GM15510 (cell line): ENCODE measurements around the gene IRS1.

Source experiments
- POLR2A ChIP-seq: IDR thresholded peaks from 3 replicates; pipeline ENCODE4 v1.6.1; 2011; ENCODE audit warnings: borderline replicate concordance; ENCODE audit not compliant: insufficient read length; ENCODE audit errors: extremely low read depth

The IRS1 gene

DNA sequence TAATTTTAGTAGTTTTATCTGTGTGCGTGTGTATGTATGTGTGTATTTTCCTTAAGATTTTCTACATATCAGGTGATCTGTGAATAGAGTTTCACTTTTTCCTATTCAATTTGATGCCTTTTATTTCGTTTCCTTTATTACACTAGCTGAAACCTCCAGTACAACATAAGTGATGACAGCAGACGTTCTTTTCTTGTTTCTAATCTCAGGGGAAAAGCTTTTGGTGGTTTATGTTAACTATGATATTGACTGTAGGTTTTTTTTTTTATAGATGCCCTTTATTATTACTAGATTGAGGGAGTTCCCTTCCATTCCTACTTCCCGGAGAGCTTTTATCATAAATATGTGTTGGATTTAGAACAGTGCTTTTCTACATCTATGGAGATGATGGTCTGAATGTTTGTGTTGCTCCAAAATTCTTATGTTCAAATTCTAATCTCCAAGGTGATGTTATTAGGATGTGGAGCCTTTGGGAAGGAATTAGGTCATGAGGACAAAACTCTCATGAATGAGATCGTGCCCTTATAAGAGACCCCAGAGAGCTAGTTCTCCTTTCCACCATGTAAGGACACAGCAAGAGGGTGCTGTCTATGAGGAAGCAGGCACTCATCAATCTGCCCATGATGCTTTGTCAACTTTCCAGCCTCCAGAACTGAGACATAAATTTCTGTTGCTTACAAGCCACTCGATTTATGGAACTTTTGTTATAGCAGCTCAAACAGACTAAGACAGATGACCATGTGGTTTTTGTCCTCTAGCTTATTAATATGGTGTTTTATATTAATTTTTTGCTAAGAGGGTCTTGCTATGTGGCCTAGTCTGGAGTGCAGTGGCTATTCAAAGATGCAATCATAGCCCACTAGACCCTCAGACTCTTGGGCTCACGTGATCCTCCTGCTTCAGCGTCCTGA lies 30.4 kb upstream of the IRS1 start:
- TF ChIP-seq POLR2A: no peak

GRCh38 chr2:226828191-226828590 lies 28.6 kb upstream of the IRS1 start:
- TF ChIP-seq POLR2A: no peak

- TF ChIP-seq POLR2A: no peak
Measured at GRCh38 chr2:226825056-226825455, 25.4 kb upstream of the IRS1 start.

DNA sequence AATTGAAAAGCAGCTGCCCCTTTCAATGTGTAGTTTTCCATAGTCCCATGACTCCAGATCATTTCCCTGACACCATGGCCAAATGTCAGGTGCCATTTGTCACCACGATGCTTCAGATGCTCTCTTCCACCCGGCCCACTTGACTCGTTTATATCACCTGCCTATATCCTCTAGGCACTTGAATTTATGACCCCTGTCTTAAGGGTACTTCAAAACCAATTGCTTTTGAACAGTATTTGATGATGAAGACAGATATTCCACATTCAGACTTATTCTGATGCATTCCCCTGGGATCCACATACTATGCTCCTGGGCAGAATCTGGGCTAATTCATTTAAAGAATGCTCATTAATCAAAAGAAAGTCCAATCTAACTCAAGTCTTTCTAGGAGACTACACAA lies 19.3 kb upstream of the IRS1 start:
- no peak for TF ChIP-seq POLR2A

DNA sequence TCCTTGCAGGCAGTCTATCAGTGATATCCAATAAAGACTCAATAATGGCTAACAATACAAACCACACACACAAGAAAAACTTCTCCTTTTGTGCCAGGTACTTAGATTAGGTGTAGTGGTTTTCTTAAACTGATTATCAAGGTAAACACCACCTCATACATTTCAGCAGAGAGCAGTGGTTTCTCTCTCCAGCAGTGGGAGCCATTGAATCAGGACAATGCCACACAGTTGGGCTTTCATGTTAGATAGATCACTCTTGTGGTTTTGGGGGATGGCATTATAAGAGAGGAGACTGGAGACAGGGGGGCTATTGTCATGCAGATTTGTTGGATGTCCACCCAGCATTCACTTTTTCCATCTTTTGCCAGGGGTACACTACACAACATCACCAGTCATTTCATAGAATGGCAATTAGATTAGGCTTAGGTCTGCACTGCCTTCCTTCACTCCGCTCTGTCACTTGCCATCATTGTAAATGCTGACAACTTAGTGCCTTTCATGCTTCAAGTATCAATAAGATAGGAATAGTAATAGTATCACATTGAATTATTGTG lies 13.6 kb upstream of the IRS1 start:
- no peak for TF ChIP-seq POLR2A

DNA sequence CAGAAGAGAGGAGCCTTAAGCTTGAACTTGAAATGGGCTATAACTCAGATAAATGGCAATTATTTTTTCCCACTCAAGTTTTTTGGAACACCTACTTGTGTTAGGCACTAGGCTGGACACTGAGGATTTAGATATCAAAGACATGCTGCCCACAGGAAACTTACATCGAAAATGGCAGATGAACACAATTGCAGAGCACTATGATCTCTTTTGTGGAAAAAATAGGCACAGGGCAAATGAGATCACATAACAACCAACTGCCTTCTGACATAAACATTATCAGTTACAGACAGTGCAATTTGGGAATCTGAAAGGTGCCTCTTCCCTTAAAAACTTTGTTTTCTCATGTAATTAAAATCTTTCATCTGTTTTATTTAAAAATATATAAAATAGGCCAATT lies 3.8 kb upstream of the IRS1 start:
- no peak for TF ChIP-seq POLR2A

DNA sequence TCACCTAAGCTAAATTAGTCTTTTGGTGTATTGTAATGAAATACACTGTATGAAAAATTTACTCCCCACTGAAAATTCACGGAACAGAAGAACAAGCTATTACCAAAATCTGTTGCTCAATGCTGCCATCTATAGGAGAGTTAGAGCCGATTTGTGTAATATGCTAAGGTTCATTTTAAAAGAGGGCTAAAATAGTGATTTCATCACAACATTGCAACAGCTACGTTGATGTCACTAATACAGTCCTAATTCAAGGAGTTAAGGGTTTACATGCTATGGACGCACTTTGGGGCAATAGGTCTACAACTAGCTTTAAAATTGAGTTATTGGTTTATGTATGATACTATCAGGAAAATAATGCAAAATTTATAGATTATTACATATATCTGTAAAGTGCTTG lies 3.0 kb upstream of the IRS1 start:
- TF ChIP-seq POLR2A: no peak

- peak; percentile 52 for TF ChIP-seq POLR2A
Measured at GRCh38 chr2:226800941-226801784, 1.5 kb upstream of the IRS1 start.

DNA sequence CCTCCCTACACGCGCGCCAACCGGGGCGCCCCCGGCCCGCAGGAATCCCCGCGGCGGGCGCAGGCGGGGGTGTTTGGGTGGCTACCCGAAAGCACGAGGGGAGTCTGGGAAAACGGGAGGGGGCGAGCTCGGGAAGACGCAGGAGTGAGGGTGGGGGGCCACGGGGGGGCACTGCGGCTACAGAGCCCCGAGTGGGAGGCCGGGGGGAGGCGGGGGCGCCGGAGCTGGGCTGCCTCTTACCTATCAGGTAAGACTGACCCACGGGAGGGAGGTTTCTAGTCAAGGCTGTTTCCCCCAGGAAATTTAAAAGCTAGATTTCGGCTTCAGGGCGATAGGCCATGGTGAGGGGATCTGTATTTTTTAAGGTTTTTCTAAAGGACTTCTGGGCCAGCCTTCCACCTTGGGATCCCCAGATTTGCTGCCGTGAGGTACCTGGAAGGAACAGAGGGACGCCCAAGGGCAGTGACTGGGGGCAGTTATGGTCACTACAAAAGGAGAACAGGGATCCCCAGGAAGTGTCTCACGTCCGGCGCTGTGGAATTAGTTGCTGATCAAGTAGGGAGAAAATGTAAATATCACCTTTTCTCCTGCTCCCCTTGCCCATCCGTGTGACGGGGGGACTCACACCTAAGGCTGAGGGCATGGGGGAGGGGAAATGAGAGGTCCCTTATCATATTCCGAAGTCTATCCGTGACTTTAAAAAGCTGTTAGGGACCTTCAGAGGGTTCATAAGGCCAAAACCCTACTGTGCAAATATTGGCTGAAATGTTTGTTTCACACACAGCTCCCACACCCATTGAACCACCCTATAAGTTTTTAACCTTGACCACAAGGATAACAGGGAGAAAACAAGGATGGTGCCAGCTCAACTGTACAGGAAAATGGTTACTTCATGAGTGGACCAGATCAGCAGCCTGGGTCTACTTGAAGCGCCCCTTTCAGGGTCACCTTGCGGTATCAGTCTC lies 638 bp upstream of the IRS1 start:
- TF ChIP-seq POLR2A: no peak

GRCh38 chr2:226798422-226799210 lies 1.0 kb downstream of the IRS1 start:
- TF ChIP-seq POLR2A: no peak

DNA sequence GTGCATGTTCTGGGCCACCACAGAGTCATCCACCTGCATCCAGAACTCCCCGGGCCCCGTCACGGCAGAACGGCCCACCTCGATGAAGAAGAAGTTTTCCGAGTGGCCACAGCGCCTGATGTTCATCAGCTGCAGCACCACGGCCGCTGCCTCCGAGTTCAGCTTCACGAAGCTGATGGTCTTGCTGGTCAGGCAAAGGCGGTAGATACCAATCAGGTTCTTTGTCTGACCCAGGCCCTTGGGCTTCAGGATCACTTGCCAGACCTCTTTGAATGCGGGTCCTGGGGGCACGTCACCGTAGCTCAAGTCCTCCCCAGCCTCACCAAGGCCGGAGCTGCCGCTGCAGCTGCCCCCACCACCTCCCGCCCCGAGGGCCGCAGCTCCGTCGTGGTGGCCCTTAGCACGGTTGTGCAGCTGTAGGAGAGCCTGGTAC lies 1.6 kb downstream of the IRS1 start:
- TF ChIP-seq POLR2A: no peak

DNA sequence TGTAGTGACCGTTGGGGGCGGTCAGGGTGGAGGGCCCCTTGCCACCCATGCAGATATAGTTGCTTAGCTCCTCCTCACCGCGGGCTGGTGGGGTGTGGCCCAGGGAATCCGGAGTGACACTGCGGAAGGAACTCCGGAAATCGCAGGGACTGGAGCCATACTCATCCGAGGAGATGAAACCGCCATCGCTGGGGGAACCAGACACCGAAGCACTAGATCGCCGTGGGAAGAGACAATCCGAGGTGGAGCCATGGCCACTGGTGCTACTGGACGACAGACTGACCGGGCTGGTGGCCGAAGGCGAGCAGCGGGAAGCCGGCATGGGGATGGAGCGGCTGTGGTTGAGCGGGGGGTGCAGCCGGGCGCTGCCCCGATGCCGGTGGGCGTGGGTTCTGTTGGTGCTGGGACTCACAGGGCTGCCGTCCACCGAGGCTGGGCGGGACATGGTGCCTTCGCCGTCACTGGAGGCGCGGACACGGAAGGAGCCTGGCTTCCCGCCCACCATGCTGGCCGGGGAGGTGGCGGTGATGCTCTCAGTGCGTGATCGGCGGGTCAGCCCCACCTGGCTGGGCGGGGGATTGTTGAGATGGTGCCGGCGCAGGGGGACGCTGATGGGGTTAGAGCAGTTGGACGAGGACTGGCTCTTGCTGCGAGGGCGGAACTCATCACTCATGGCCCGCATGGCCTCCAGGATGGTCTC lies 2.2 kb downstream of the IRS1 start:
- TF ChIP-seq POLR2A: no peak

DNA sequence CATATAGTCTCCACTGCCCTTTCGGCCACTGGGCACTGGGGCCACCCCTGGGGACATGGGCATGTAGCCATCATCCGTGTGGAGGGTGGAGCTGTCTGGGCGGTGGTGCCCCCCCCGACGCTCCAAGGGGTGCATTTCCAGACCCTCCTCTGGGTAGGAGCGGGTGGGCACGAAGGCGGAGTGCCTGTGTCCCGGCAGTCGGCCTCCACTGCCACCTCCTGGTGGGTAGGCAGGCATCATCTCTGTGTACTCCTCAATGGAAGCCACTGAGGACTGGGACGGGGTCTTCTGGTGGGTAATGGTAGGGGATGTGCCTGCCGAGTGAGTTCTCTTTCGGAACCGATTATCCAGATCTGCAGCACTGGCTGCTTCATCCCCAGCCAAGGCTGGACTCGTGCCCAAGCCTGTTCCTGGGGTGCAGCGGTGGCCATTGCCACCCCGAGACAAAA lies 2.8 kb downstream of the IRS1 start:
- TF ChIP-seq POLR2A: no peak
